KMS-11 (cell line): ENCODE data around the gene CYP27A1.

Experiments used
- H2AFZ ChIP-seq: fragments of 200-600 bp; sonication (generic); 2 replicates; pipeline ENCODE4 v1.6.1; 2016; ENCODE audit warnings: antibody characterized with exemption, mixed run types, low read depth
- H3K27ac ChIP-seq: fragments of 200-600 bp; sonication (generic); 2 replicates; pipeline ENCODE4 v1.6.1; 2016; ENCODE audit warnings: mild to moderate bottlenecking, mixed run types
- H3K27me3 ChIP-seq: fragments of 200-600 bp; sonication (generic); 2 replicates; pipeline ENCODE4 v1.6.1; 2017; ENCODE audit warnings: mild to moderate bottlenecking, low read depth, mixed run types, moderate library complexity; ENCODE audit not compliant: insufficient read depth
- H3K36me3 ChIP-seq: fragments of 200-600 bp; sonication (generic); 2 replicates; pipeline ENCODE4 v1.6.1; 2017; ENCODE audit warnings: mild to moderate bottlenecking, mixed run types; ENCODE audit not compliant: insufficient read depth
- H3K4me1 ChIP-seq: fragments of 200-600 bp; sonication (generic); 2 replicates; pipeline ENCODE4 v1.6.1; 2016; ENCODE audit warnings: mild to moderate bottlenecking, low read depth, mixed run types; ENCODE audit not compliant: poor library complexity, severe bottlenecking
- H3K4me2 ChIP-seq: fragments of 200-600 bp; sonication (generic); 2 replicates; pipeline ENCODE4 v1.7.0; 2016; ENCODE audit warnings: mild to moderate bottlenecking, mixed run types
- H3K4me3 ChIP-seq: fragments of 200-600 bp; sonication (generic); IDR thresholded peaks from 2 replicates; pipeline ENCODE4 v1.6.1; 2017; ENCODE audit warnings: low read depth, low read length, mixed read lengths; ENCODE audit not compliant: insufficient read depth
- H3K79me2 ChIP-seq: fragments of 200-600 bp; sonication (generic); 2 replicates; pipeline ENCODE4 v1.6.1; 2016; ENCODE audit warnings: low read depth, mixed run types; ENCODE audit not compliant: insufficient read depth
- H3K9ac ChIP-seq: fragments of 200-600 bp; sonication (generic); 2 replicates; pipeline ENCODE4 v1.6.1; 2016; ENCODE audit warnings: mild to moderate bottlenecking, mixed run types
- H4K20me1 ChIP-seq: fragments of 200-600 bp; sonication (generic); 2 replicates; pipeline ENCODE4 v1.6.1; 2016; ENCODE audit warnings: mild to moderate bottlenecking, mixed run types; ENCODE audit not compliant: insufficient read depth
- CTCF ChIP-seq: fragments of 200-600 bp; sonication (generic); conservative IDR thresholded peaks from 2 replicates; pipeline ENCODE4 v1.6.1; 2017; ENCODE audit warnings: low read depth, mild to moderate bottlenecking, antibody characterized with exemption, low read length, moderate library complexity, mixed read lengths

CYP27A1 gene

GRCh38 chr2:218736531-218736930, 45.4 kb upstream of the CYP27A1 start:
- no peak overlapping the region for H3K9ac ChIP-seq
- H3K27me3 ChIP-seq: no peaks in the 10 kb centered on the region
- H3K4me3 ChIP-seq: no peak overlapping the region
- peaks cover 37% of the 10 kb centered on the region for H3K4me1 ChIP-seq
- no peak overlapping the region for H2AFZ ChIP-seq
- TF ChIP-seq CTCF: no peak
- H4K20me1 ChIP-seq: no peaks in the 10 kb centered on the region
- no peak overlapping the region for H3K27ac ChIP-seq
- H3K36me3 ChIP-seq: no peaks in the 10 kb centered on the region; the same call in 1 of the 2 replicates
- H3K79me2 ChIP-seq: peaks cover 10% of the 10 kb centered on the region; the same call in 1 of the 2 replicates
- H3K4me2 ChIP-seq: no peak overlapping the region

- Histone ChIP-seq H3K36me3 (no peaks in the 10 kb centered on the region; the same call in 1 of the 2 replicates), H3K4me1 (peaks cover 17% of the 10 kb centered on the region), H3K4me3 (no peak overlapping the region), H3K9ac (no peak overlapping the region), H3K27me3 (no peaks in the 10 kb centered on the region), H4K20me1 (no peaks in the 10 kb centered on the region), H3K79me2 (no peaks in the 10 kb centered on the region), H3K27ac (no peak overlapping the region), H2AFZ (no peak overlapping the region), H3K4me2 (no peak overlapping the region)
- no peak for TF ChIP-seq CTCF
Measured at GRCh38 chr2:218743068-218743467, 38.9 kb upstream of the CYP27A1 start.

GRCh38 chr2:218744615-218745014, 37.3 kb upstream of the CYP27A1 start:
- Histone ChIP-seq H4K20me1 (no peaks in the 10 kb centered on the region), H3K36me3 (no peaks in the 10 kb centered on the region), H3K4me3 (no peak overlapping the region), H2AFZ (no peak overlapping the region), H3K9ac (no peak overlapping the region), H3K4me1 (peaks cover 17% of the 10 kb centered on the region), H3K27ac (no peak overlapping the region), H3K79me2 (no peaks in the 10 kb centered on the region), H3K27me3 (no peaks in the 10 kb centered on the region), H3K4me2 (no peak overlapping the region)
- no peak for TF ChIP-seq CTCF

GRCh38 chr2:218745160-218745558, 36.8 kb upstream of the CYP27A1 start:
- H4K20me1 ChIP-seq: no peaks in the 10 kb centered on the region
- H3K27ac ChIP-seq: no peak overlapping the region
- H2AFZ ChIP-seq: no peak overlapping the region
- no peaks in the 10 kb centered on the region for H3K27me3 ChIP-seq
- no peaks in the 10 kb centered on the region for H3K79me2 ChIP-seq
- no peak overlapping the region for H3K4me3 ChIP-seq
- H3K36me3 ChIP-seq: no peaks in the 10 kb centered on the region
- H3K4me1 ChIP-seq: peaks cover 17% of the 10 kb centered on the region
- no peak overlapping the region for H3K4me2 ChIP-seq
- TF ChIP-seq CTCF: no peak
- H3K9ac ChIP-seq: no peak overlapping the region
